SW480 (cell line): ENCODE results near the gene SIGLEC6.

Experiments
- DNase-seq: peaks from one replicate; pipeline ENCODE4 v3.0.0-alpha.2; 2016; ENCODE audit warnings: low spot score

Gene SIGLEC6

GRCh38 chr19:51548213-51548651, 16.8 kb upstream of the SIGLEC6 start:
- DNase-seq = no peak

DNA sequence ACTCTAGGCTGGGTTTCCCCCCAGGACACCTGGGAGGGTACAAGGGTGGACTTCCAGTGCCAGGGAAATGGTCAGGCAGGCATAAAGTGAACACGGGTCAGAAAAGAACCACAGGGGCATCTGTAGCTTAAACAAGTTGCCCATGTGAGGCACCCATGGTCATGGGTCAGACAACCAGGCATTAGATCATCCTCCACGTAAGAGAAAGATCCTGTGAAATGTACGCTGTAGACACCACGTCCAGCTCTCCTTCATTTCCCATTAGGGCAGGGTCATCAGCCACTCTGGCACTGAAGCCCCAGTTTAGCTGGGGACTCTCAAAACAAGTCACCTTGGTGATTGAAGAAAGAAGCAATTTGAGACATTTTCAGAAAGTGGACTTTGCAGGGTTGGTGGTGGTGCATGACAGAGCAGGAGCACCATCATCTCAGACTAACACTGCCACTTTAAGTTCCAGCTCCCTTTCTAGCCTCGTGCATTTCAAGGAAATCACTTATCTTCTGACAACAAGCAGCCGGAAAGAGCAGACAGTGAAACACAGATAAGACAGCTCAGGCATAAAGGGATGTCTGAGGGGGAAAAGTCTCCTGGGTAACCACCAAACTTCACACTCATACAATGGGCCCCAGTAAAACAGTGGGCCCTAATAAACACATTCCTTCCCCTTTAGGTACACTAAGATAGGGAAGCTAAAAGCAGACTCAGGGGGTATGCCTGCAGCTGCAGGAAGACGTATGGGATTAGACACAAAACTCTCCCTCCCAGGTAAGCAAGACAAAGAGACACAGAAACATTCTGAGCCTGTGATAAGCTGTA, 16.1 kb upstream of the SIGLEC6 start:
- no peak for DNase-seq

GRCh38 chr19:51546650-51547396, 15.4 kb upstream of the SIGLEC6 start:
- DNase-seq = peak; percentile 76

DNA sequence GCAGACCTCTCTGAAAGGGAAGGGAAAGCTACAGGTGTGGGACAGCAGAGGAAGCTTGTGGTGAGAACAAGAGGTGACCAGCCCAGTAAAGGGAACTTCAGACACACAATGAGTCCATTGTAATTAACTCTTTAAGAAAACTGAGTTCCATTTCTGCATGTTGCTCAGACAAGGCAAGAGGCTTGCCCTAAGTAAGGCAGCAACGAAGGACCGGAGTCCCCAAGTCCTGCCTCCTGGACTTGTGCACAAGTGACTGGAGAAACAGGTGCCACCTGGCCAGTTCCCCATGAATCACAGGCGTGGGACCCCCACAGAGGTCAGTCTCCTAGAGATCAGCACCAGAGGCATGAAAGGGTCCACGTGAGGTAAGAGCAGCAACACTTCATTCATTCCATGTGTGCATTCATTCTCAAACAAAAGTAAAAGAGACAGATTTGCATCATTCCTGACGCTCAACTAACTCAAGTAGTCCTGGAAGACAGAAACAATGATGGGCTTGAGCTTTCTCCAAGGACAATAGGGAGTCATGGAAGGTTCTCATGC, 14.7 kb upstream of the SIGLEC6 start:
- DNase-seq = peak; percentile 52

GRCh38 chr19:51544038-51544437, 12.6 kb upstream of the SIGLEC6 start:
- no peak for DNase-seq

DNA sequence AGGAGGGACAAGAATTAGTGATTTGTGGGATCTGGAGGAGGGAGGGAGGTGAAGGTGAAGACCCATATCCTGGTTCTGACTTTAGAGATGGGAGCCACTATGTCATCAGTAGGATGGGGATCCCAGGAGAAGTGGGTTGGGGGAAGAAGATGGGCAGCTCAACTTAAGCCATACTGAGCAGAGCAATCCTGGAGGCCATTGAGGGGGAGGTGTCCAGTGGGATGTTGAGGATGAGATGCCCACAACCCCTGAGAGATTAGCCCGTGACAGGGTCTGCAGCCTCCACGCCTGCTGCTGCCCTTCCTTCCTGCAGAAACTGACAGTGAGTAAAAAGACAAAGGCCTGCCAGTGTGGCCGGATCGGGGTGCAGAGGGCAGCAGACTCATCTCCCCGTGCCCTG, 11.2 kb upstream of the SIGLEC6 start:
- no peak for DNase-seq

GRCh38 chr19:51541458-51542357, 10.2 kb upstream of the SIGLEC6 start:
- no peak for DNase-seq

DNA sequence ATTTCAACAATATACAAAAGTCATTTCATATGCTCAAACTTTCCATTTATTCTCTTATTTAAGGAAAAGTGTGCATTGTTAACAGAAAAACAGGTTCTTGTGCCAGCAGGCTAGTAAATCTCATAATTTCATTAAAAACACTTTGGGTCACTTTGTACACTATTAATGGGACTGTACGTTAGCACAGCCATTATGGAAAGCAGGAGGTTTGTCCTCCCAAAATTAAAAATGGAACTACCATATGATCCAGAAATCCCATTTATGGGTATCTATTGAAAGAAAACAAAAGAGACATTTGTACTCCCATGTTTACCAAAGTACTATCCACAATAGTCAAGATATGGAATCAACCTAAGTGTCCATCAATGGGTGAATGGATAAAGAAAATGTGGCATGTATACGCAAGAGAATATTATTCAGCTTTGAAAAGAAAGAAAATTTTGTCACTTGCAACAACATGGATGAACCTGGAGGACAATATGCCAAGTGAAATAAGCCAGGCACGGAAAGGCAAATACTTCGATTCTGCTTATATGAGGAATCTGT, 8.4 kb upstream of the SIGLEC6 start:
- no peak for DNase-seq

DNA sequence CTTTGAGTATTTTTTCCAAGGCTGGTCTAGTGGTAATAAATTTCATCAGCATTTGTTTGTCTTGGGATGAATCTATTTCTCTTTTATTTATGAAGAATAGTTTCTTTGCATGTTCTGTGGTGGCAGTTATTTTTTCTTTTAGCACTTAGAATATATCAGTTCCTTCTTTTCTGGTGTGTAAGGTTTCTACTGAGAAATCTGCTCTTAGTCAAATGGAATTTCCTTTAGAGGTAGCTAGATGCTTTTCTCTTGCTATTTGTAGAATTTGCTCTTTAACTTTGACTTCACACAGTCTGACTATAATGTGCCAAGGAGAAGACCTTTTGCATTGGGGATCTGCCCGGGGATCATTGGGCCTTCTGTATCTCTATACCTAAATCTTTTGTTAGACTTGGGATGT, 4.1 kb upstream of the SIGLEC6 start:
- DNase-seq = no peak

- DNase-seq = no peak
Measured at GRCh38 chr19:51530616-51531015, 854 bp downstream of the SIGLEC6 start.

DNA sequence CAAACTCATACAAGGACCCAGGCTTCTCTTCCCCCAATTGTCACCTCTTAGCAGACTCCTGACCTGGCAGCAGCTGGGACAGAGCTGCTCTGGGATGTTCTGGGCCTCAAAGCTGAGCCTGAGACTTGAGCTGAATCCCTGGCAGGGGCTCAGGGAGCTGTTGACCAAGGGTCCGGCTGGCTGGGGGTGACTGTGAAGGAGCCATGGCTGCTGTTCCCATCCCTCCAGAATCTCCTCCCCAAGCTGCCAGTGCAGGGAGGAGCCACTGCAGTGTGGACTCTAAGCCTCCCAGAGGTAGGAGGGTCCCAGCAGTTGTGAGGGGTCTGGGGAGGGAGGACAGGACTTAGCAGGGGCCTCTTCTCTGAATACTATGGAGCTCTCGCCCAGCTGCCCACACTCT, 2.2 kb downstream of the SIGLEC6 start:
- no peak for DNase-seq

DNA sequence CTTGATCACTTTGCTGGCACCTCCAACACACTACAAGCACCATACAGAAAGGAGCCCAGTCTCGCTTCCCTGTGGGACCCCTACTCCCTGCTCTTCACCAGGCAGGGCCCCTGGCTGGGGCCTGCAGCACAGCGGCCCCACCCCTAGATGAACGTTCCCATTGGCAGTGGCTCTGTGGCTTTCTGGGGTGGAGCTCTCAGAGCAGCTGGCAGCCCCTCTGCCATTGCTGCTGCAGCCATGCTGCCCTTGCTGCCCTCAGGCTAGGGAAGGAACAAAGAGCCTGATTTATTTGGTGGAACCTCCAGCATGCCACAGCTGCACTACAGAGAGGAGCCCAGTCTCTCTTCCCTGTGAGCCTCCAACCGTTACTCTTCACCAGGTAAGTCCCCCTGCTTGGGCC, 5.8 kb downstream of the SIGLEC6 start:
- no peak for DNase-seq

DNA sequence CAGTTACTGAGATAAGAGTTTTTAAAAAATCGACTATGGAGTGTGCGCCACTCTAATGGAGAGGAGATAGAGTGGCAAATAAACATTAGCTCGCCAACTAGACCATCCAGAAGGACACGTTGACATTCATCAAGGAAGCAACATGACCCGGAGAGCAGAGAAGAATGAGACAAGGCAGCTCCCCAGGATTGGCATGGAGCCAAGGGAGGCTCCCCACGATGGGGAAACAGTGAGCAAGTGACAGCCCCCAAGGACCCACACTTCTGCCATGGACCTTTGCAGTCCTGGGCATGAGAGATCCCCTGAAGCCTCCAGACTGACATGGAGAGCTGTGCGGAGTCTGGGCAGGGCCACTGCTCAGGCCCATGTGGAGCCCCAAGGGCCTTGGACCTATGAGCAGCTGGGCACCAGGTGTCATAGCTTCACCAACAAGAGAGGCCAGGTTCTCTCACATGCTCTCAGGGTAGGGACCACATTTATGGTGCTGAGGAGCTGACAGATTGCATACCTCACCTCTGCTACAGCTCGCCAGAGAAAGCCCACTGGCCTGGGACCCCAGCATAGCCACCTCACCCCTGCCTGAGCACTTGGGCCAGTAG, 6.7 kb downstream of the SIGLEC6 start:
- DNase-seq = no peak

DNA sequence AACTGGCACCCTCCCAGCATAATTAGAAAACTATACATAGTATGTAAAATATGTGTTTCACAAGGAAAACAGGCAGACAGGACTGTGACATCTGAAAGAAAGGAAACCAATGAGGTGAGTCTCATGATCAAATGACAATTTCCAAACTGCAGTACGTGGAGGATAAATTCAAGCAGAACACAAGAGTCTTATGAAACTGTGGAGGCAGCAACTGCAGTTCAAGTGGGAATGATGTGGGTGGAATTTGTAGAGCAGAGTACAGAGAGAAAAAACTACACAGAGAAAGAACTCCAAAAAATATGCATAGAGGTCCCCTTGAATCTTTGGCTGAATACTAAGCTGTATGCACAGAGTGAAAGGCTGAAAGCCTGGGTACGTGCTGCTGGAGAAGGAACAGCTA, 9.7 kb downstream of the SIGLEC6 start:
- no peak for DNase-seq

- DNase-seq = no peak
Measured at GRCh38 chr19:51521357-51521756, 10.1 kb downstream of the SIGLEC6 start.

DNA sequence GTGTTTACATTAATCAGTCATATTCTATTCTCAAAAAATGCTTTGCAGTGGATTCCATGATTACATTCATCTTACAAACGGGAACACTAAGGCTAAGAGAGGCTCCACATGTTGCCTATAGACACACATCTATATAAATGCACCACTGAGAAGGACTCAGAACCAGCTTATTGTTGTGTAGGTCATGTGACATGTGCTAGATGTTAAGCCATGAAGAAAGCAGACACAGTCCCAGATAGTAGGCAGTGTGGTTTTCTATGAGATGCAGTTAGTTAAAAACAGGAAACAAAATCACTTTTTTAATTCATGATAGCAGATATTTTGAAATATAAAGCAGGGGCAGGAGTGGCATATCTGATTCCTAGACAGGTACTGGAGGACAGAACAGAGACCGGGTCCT, 10.7 kb downstream of the SIGLEC6 start:
- no peak for DNase-seq

DNA sequence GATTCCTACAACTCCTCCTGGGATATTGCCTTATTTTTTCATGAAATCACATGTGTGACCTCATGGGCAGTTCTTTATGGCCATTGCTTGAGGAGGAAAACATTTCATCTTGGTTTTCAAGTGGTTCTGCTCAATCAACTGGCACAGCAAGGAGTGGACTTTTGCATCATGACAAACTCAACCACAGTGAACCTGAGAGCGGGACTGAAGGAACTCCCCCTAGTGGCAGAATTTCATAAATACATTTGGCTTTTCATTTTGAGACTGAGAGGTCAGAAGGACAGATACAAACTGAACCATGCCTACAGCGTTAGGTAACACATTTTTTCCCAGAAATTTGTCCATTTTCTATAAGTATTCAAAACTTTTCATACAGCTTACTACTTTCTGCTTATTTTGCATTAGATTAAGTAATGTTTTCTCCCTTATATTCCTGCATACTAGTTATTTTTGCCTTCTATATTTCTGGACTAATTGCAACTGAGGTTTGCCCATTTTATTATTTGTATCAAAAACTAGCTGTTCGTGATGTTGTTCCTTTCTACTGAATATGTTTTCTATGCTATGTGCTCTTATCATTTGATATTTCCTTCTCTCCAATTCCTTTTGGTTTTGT, 16.5 kb downstream of the SIGLEC6 start:
- peak; percentile 67 for DNase-seq

DNA sequence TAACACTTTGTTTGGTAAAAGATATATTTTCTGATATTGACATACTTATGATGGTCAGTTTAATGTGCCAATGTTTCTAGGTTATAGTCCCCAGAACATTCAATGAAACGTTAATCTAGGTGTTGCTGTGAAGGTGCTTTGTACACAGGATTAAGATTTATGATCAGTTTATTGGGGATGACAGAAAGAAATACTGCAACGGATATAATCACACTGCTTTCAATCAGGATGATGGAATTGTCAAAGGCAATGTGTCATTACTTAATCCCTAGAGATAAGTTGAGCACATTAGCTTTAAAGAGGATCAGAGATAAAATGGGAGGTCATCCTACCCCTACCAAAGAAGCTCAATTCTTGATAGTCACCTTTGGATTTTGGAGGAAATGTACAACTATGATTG, 17.5 kb downstream of the SIGLEC6 start:
- no peak for DNase-seq

DNA sequence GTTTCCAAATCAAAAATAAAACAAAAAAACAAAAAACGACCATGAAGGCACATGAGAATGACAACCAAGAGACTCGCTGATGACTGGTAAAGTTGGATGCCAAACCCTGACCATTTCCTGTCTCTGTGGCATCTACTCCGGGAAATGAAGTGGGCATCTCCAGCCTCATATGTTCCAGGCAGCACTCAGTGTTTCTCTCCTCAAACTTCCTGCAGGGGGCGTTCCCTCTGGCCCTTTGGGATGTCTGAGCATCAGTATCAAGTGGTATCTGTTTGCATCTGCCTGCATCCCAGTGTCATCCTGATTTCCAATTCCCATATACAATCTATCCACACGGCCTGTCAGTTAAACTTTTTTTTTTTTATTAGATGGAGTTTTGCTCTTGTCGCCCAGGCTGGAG, 20.1 kb downstream of the SIGLEC6 start:
- DNase-seq = peak; percentile 24

DNA sequence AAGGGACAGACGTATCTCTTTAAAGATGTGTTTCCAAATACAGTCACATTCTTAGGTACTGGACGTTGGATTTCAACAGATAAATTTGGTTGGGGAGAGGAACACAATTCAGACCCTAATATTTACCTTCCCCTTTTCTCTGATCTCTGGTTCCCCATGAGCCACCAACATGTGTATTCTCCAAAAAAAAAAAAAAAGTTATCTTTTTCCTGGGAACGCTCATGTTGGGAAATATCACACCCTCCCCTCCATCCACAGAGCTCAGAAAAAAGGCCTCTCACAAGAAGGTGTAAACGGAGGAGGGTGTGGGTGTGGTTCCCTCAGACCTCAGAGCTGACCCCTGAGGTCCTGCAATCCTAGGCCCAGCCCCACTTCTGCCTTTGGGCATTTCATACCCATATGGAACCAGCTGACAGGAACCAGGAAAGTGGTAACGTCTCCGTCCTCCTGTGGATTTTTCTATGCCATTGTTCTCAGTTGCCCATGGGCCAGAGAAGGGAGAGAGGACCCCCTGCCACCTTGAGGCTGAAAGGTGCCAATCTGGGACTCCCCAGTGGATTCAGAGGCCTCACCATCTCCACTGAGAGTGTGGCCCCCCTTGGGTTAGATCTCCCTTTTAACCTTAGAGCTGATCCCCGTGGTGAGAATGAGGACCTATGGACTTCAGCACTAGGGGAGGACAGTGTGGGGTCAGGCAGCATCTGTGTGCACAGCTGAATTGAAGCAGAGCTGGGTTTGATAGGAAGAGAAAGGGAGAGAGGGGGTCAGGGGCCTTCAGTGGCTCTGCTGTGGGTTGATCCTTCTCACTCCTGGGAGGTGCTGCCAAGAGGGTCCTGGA, 21.4 kb downstream of the SIGLEC6 start:
- DNase-seq = no peak
